PC-9 (cell line): ENCODE results near the gene AHCYL2. TPM values are rescaled to one million over a fixed set of nuclear protein-coding genes. Genes with fewer than 3 reads are reported as not detected.
A peak's percentile ranks its signal among the peaks of the same experiment; 100 is the strongest.
"Not testable (repeated sequence)": the region's sequence is repeated elsewhere in the genome, so short reads cannot be mapped to it uniquely, and the experiment has no call there.

Experiments
- BruUV-seq: library from RNA; stranded (reverse); fragments of 400-500 nt; replicated peaks from 2 replicates; lab custom pipeline; 2021; lab: Mats Ljungman, UMichigan
- CTCF ChIA-PET: fragments of 300-600 bp; sonication (Branson Sonifier 250); formaldehyde crosslinking; loops from one replicate; lab custom pipeline; 2022; ENCODE audit warnings: antibody characterized with exemption; lab: Charles Lee
- POLR2A ChIA-PET: fragments of 300-600 bp; sonication (Branson Sonifier 250); formaldehyde crosslinking; loops from one replicate; lab custom pipeline; 2022; ENCODE audit warnings: antibody characterized with exemption; ENCODE audit not compliant: unreplicated experiment; lab: Charles Lee
- DNase-seq, 2 experiments: peaks; one replicate each; pipeline versions ENCODE4 v3.0.0 to v3.0.0-alpha.2; 2015 to 2022; ENCODE audit warnings: mixed read lengths in 1 of 2
- H2AFZ ChIP-seq: fragments of 200-600 bp; sonication (generic); 2 replicates; pipeline ENCODE4 v1.8.1; 2017; ENCODE audit warnings: antibody characterized with exemption
- H3F3A ChIP-seq: fragments of 200-600 bp; sonication (generic); 2 replicates; pipeline ENCODE4 v1.8.1; 2017; ENCODE audit warnings: antibody characterized with exemption, mild to moderate bottlenecking, low read depth; ENCODE audit not compliant: insufficient read depth
- H3K27ac ChIP-seq: fragments of 200-600 bp; sonication (generic); 2 replicates; pipeline ENCODE4 v1.6.1; 2016; ENCODE audit warnings: mixed run types
- H3K27me3 ChIP-seq: fragments of 200-600 bp; sonication (generic); 2 replicates; pipeline ENCODE4 v1.6.1; 2016; ENCODE audit warnings: low read depth, mixed run types; ENCODE audit not compliant: insufficient read depth
- H3K36me3 ChIP-seq: fragments of 200-600 bp; sonication (generic); 2 replicates; pipeline ENCODE4 v1.6.1; 2016; ENCODE audit warnings: low read depth, mixed run types
- H3K4me1 ChIP-seq: fragments of 200-600 bp; sonication (generic); replicated peaks from 2 replicates; pipeline ENCODE4 v1.6.1; 2016; ENCODE audit warnings: mixed run types; ENCODE audit not compliant: insufficient read depth
- H3K4me2 ChIP-seq: fragments of 200-600 bp; sonication (generic); 2 replicates; pipeline ENCODE4 v1.6.1; 2017; ENCODE audit warnings: mixed run types
- H3K4me3 ChIP-seq: fragments of 200-600 bp; sonication (generic); 2 replicates; pipeline ENCODE4 v1.6.1; 2016; ENCODE audit warnings: mixed run types
- H3K79me2 ChIP-seq: fragments of 200-600 bp; sonication (generic); 2 replicates; pipeline ENCODE4 v1.6.1; 2017; ENCODE audit warnings: low read depth, mixed run types
- H3K9me2 ChIP-seq: fragments of 200-600 bp; sonication (generic); 2 replicates; pipeline ENCODE4 v1.8.1; 2017; ENCODE audit warnings: mild to moderate bottlenecking; ENCODE audit not compliant: insufficient read depth
- H3K9me3 ChIP-seq: fragments of 200-600 bp; sonication (generic); 2 replicates; pipeline ENCODE4 v1.8.1; 2016; ENCODE audit warnings: low read depth; ENCODE audit not compliant: insufficient read depth
- H4K20me1 ChIP-seq: fragments of 200-600 bp; sonication (generic); 2 replicates; pipeline ENCODE4 v1.8.1; 2017; ENCODE audit not compliant: insufficient read depth
- CTCF ChIP-seq: fragments of 200-600 bp; sonication (generic); conservative IDR thresholded peaks from 2 replicates; pipeline ENCODE4 v1.6.1; 2017; ENCODE audit warnings: mixed run types, antibody characterized with exemption, mild to moderate bottlenecking, moderate library complexity
- EZH2 ChIP-seq: fragments of 200-600 bp; sonication (generic); IDR thresholded peaks from 2 replicates; pipeline ENCODE4 v1.8.0; 2017; ENCODE audit warnings: antibody characterized with exemption, low read depth
- intact Hi-C: fragments of 100-400 bp; cut with micrococcal nuclease; formaldehyde crosslinking; loops from one replicate; pipeline ENCODE4 v1.10.0; 2022; ENCODE audit not compliant: unreplicated experiment
- total RNA-seq: library from RNA; stranded (reverse); gene quantifications from 2 replicates; pipeline ENCODE4 v1.2.3, GENCODE V29; 2021

Gene AHCYL2
- total RNA-seq, 1 experiment from 2014 or later: 15.7 TPM

- CTCF ChIA-PET: interaction anchor here (0.6 to 2.5 kb wide), 4 partner anchors 9 to 427 kb away, joined by 3 to 14 read pairs (median 4); no protein-coding TSS in a partner anchor
- intact Hi-C loops: loop anchor here (5.0 kb wide), 1 partner anchor 125 kb away; no protein-coding TSS in a partner anchor
- POLR2A ChIA-PET, H3K27ac ChIP-seq, H3K27me3 ChIP-seq, H3K36me3 ChIP-seq, H3K4me3 ChIP-seq, BruUV-seq, H3K9me3 ChIP-seq, H2AFZ ChIP-seq, H3K4me1 ChIP-seq, H3F3A ChIP-seq, H3K79me2 ChIP-seq, H3K9me2 ChIP-seq, DNase-seq, H3K4me2 ChIP-seq, H4K20me1 ChIP-seq: not testable (repeated sequence)
Observed at GRCh38 chr7:129216821-129217416, 7.9 kb upstream of the AHCYL2 start.

- H3K9me3 ChIP-seq: no peaks in the 10 kb centered on the region
- no peak for TF ChIP-seq EZH2
- TF ChIP-seq CTCF: peak; percentile 93
- H3K4me2 ChIP-seq: no peak overlapping the region
- no peaks in the 10 kb centered on the region for H3K79me2 ChIP-seq
- peak; percentile 59 to 82 for DNase-seq
- H3K27me3 ChIP-seq: no peaks in the 10 kb centered on the region
- no peaks in the 10 kb centered on the region for H3K36me3 ChIP-seq
- H3K4me1 ChIP-seq: peaks cover 4% of the 10 kb centered on the region
- H2AFZ ChIP-seq: no peak overlapping the region
- no peaks in the 10 kb centered on the region for H3K9me2 ChIP-seq
- intact Hi-C loops: loop anchor here (1.0 to 5.0 kb wide), 7 partner anchors 53 to 792 kb away; no protein-coding TSS in a partner anchor
- CTCF ChIA-PET: interaction anchor here (0.5 to 2.5 kb wide), 14 partner anchors 10 to 853 kb away, joined by 3 to 14 read pairs (median 4); partner anchors contain the start of gene STRIP2
- H3F3A ChIP-seq: no peaks in the 10 kb centered on the region; the same call in 1 of the 2 replicates
- POLR2A ChIA-PET: interaction anchor here (0.6 kb wide), 1 partner anchor 387 kb away, joined by 6 read pairs; no protein-coding TSS in a partner anchor
- no TSS peak for BruUV-seq
- no peak overlapping the region for H3K27ac ChIP-seq
- H3K4me3 ChIP-seq: no peak overlapping the region
- H4K20me1 ChIP-seq: no peaks in the 10 kb centered on the region
Observed at GRCh38 chr7:129218514-129219062, 6.2 kb upstream of the AHCYL2 start.

- DNase-seq, H3K27ac ChIP-seq, H3K4me3 ChIP-seq, H3K36me3 ChIP-seq, H3F3A ChIP-seq, H3K27me3 ChIP-seq, H3K9me2 ChIP-seq, H3K4me2 ChIP-seq, BruUV-seq, H3K4me1 ChIP-seq, H3K79me2 ChIP-seq, H4K20me1 ChIP-seq, H2AFZ ChIP-seq, H3K9me3 ChIP-seq, POLR2A ChIA-PET: not testable (repeated sequence)
- CTCF ChIA-PET: interaction anchor here (0.5 to 2.5 kb wide), 10 partner anchors 51 to 1283 kb away, joined by 3 to 14 read pairs (median 4); partner anchors contain the start of gene STRIP2
- intact Hi-C loops: loop anchor here (2.0 to 5.0 kb wide), 2 partner anchors 123 to 606 kb away; no protein-coding TSS in a partner anchor
Observed at GRCh38 chr7:129219166-129219565, 5.7 kb upstream of the AHCYL2 start.

GRCh38 chr7:129222064-129222463 lies 2.8 kb upstream of the AHCYL2 start:
- no peaks in the 10 kb centered on the region for H3K27me3 ChIP-seq
- no peaks in the 10 kb centered on the region for H4K20me1 ChIP-seq
- intact Hi-C loops: loop anchor here (10.0 kb wide), 1 partner anchor 853 kb away; the partner anchor contains the start of gene KLHDC10
- no peak for DNase-seq
- POLR2A ChIA-PET: no interaction called here
- H3F3A ChIP-seq: peaks cover 5% of the 10 kb centered on the region
- no peak overlapping the region for H2AFZ ChIP-seq
- H3K4me3 ChIP-seq: no peak overlapping the region
- BruUV-seq: no TSS peak
- no peaks in the 10 kb centered on the region for H3K9me3 ChIP-seq
- no peaks in the 10 kb centered on the region for H3K36me3 ChIP-seq
- TF ChIP-seq EZH2 (no peak), CTCF (no peak)
- peaks cover 9% of the 10 kb centered on the region; the same call in 1 of the 2 replicates for H3K79me2 ChIP-seq
- no peak overlapping the region for H3K27ac ChIP-seq
- H3K4me2 ChIP-seq: no peak overlapping the region
- H3K9me2 ChIP-seq: no peaks in the 10 kb centered on the region
- peaks cover 18% of the 10 kb centered on the region for H3K4me1 ChIP-seq
- CTCF ChIA-PET: no interaction called here
